Loucy (cell line): Measurements from ENCODE around the gene XCL2.

Source experiments
- H2AFZ ChIP-seq: fragments of 200-600 bp; sonication (generic); 2 replicates; pipeline ENCODE4 v1.6.0; 2016; ENCODE audit warnings: antibody characterized with exemption, mild to moderate bottlenecking, low read length, moderate library complexity
- H3F3A ChIP-seq: fragments of 200-600 bp; 2 replicates; pipeline ENCODE4 v1.6.0; 2016; ENCODE audit warnings: antibody characterized with exemption, low read depth, mild to moderate bottlenecking
- H3K27me3 ChIP-seq: fragments of 200-600 bp; sonication (generic); 2 replicates; pipeline ENCODE4 v1.6.1; 2014; ENCODE audit warnings: low read length, mild to moderate bottlenecking; ENCODE audit not compliant: insufficient read depth, poor library complexity, severe bottlenecking
- H3K36me3 ChIP-seq: fragments of 200-600 bp; sonication (generic); 2 replicates; pipeline ENCODE4 v1.6.1; 2016; ENCODE audit warnings: low read length; ENCODE audit not compliant: insufficient read depth
- H3K4me1 ChIP-seq: fragments of 200-600 bp; sonication (generic); 2 replicates; pipeline ENCODE4 v1.5.1; 2014; ENCODE audit warnings: low read length, mild to moderate bottlenecking; ENCODE audit not compliant: insufficient read depth, poor library complexity, severe bottlenecking
- H3K4me2 ChIP-seq: fragments of 200-600 bp; sonication (generic); 2 replicates; pipeline ENCODE4 v1.6.0; 2014; ENCODE audit warnings: antibody characterized with exemption, low read length, low read depth, mild to moderate bottlenecking; ENCODE audit not compliant: poor library complexity, severe bottlenecking
- H3K4me3 ChIP-seq: fragments of 200-600 bp; sonication (generic); 2 replicates; pipeline ENCODE4 v1.5.1; 2014; ENCODE audit warnings: low read length, mild to moderate bottlenecking, mixed read lengths; ENCODE audit not compliant: poor library complexity, severe bottlenecking
- H3K79me2 ChIP-seq: fragments of 200-600 bp; sonication (generic); 2 replicates; pipeline ENCODE4 v1.6.1; 2014; ENCODE audit warnings: low read length; ENCODE audit not compliant: insufficient read depth
- H3K9ac ChIP-seq: fragments of 200-600 bp; sonication (generic); 2 replicates; pipeline ENCODE4 v1.6.0; 2014; ENCODE audit warnings: mild to moderate bottlenecking, low read depth, low read length, moderate library complexity; ENCODE audit not compliant: poor library complexity, severe bottlenecking
- H3K9me2 ChIP-seq: fragments of 200-600 bp; sonication (generic); replicated peaks from 2 replicates; pipeline ENCODE4 v1.6.1; 2016; ENCODE audit warnings: low read depth, low read length, mixed read lengths
- H3K9me3 ChIP-seq: fragments of 200-600 bp; sonication (generic); 2 replicates; pipeline ENCODE4 v1.6.1; 2014; ENCODE audit warnings: mild to moderate bottlenecking, antibody characterized with exemption, low read length, low read depth; ENCODE audit not compliant: insufficient read depth
- H4K20me1 ChIP-seq: fragments of 200-600 bp; sonication (generic); 2 replicates; pipeline ENCODE4 v1.6.0; 2014; ENCODE audit warnings: antibody characterized with exemption, low read length, mild to moderate bottlenecking; ENCODE audit not compliant: insufficient read depth, poor library complexity, severe bottlenecking
- EZH2phosphoT487 ChIP-seq: fragments of 200-600 bp; IDR thresholded peaks from 2 replicates; pipeline ENCODE4 v1.6.1; 2018; ENCODE audit warnings: antibody characterized with exemption, mild to moderate bottlenecking, moderate library complexity, borderline replicate concordance
- TF ChIP-seq, protein P1 (sequence below): fragments of 200-600 bp; sonication (generic); conservative IDR thresholded peaks from 2 replicates; pipeline ENCODE4 v1.5.1; 2014; ENCODE audit warnings: mild to moderate bottlenecking, antibody characterized with exemption, low read length

The XCL2 gene

DNA sequence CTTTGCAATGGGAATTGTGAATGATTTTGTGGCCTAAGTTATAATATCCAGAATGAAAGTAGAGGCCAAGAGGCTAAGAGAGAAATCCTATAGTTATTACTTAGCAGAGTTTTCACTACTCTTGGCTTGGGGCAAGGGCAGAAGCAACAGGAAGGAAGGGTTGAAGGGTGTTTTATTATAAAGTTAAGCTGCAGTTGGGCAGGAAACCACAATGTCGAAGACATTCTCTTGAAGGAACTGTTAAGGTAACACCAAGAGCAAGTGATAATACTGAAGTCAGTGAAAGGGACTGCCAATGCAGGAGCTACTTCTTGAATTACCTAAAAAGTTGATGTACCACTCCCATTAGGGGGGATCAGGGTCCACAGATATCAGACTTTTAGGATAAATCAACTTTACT, 8.3 kb downstream of the XCL2 start:
- H3K9me3 ChIP-seq: no peaks in the 10 kb centered on the region

DNA sequence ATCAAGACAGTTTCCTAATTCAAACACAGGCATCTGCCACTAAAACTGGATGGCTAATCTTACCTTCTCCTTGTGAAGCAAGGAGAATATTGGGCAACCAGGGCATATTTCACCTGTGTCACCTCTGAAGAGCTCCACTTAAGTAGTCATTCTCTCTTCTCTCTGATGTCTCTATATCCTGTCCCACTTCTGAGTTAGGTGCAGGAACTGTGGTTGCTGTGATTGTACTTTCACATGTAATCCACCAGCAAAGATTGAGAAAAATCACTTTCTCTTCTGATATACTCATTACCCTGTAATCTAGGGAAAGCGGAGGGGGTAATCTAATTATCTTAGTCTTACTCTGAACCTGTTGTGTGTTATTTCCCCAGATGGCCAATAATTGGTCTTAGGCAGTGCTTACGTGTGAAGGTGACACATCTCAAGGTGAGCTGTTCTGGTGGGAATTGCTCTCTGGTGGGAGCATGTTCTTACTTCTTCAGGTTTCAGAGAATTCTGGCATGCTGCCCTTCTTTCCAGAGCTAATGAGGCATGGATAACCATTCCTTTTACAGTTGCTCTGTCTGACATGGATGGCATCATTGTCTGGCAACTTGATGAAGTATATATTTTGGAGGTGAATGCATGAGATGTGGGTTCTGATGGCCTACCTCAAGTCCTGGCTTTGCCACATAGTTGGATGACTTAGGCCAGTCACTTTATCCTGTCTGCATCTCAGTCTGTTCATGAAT, 12.0 kb downstream of the XCL2 start:
- Histone ChIP-seq H3F3A (peaks cover 18% of the 10 kb centered on the region), H3K36me3 (no peaks in the 10 kb centered on the region), H3K4me1 (peaks cover 68% of the 10 kb centered on the region), H3K9ac (no peak overlapping the region), H3K27me3 (no peaks in the 10 kb centered on the region), H3K79me2 (no peaks in the 10 kb centered on the region), H3K4me2 (no peak overlapping the region), H2AFZ (no peak overlapping the region), H4K20me1 (no peaks in the 10 kb centered on the region), H3K9me3 (no peaks in the 10 kb centered on the region), H3K9me2 (no peaks in the 10 kb centered on the region), H3K4me3 (no peak overlapping the region)
- TF ChIP-seq, protein P1, sequence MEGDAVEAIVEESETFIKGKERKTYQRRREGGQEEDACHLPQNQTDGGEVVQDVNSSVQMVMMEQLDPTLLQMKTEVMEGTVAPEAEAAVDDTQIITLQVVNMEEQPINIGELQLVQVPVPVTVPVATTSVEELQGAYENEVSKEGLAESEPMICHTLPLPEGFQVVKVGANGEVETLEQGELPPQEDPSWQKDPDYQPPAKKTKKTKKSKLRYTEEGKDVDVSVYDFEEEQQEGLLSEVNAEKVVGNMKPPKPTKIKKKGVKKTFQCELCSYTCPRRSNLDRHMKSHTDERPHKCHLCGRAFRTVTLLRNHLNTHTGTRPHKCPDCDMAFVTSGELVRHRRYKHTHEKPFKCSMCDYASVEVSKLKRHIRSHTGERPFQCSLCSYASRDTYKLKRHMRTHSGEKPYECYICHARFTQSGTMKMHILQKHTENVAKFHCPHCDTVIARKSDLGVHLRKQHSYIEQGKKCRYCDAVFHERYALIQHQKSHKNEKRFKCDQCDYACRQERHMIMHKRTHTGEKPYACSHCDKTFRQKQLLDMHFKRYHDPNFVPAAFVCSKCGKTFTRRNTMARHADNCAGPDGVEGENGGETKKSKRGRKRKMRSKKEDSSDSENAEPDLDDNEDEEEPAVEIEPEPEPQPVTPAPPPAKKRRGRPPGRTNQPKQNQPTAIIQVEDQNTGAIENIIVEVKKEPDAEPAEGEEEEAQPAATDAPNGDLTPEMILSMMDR: no peak

More for the DNA sequence above, 8.3 kb downstream of the XCL2 start:
- peak overlapping the region; percentile 88 for H3K9ac ChIP-seq
- H3K4me3 ChIP-seq: peak overlapping the region; percentile 68
- H2AFZ ChIP-seq: no peak overlapping the region
- H4K20me1 ChIP-seq: no peaks in the 10 kb centered on the region
- H3K9me2 ChIP-seq: no peaks in the 10 kb centered on the region
- peaks cover 60% of the 10 kb centered on the region for H3K4me1 ChIP-seq
- no peaks in the 10 kb centered on the region for H3K27me3 ChIP-seq
- H3K4me2 ChIP-seq: peak overlapping the region; percentile 79
- H3K36me3 ChIP-seq: no peaks in the 10 kb centered on the region
- H3K79me2 ChIP-seq: no peaks in the 10 kb centered on the region
- TF ChIP-seq, protein P1: no peak
- TF ChIP-seq EZH2phosphoT487: no peak
- H3F3A ChIP-seq: peaks cover 18% of the 10 kb centered on the region

DNA sequence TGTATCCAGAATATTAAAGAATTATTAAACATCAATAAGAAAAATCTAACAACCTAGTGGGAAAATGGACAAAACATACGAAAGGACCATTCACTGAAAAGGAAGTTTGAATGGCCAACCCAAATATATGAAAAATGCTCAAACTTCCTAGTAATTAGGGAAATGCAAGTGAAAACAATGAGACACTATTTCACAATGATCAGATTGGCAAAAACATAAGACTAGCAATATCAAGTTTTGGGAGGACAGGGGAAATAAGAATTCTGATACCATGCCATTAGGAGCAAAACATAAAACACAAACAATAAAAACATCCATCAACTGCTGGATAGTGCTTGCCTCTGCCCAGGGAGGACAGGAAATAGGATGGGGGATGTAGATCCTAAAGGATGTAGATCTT, 14.3 kb downstream of the XCL2 start:
- Histone ChIP-seq H3K27me3 (no peaks in the 10 kb centered on the region), H3K9me2 (no peaks in the 10 kb centered on the region), H3K9me3 (no peaks in the 10 kb centered on the region), H3K4me2 (no peak overlapping the region), H3K79me2 (no peaks in the 10 kb centered on the region), H2AFZ (no peak overlapping the region), H3K9ac (no peak overlapping the region), H4K20me1 (no peaks in the 10 kb centered on the region), H3K4me3 (no peak overlapping the region), H3F3A (0 out of 2 replicates have a peak, but pooled peaks cover 2% of the 10 kb centered on the region), H3K36me3 (no peaks in the 10 kb centered on the region), H3K4me1 (peaks cover 47% of the 10 kb centered on the region)
- TF ChIP-seq, protein P1: no peak
